Left ventricle myocardium superior (tissue), 1 donor: ENCODE measurements around the gene BAD. TPM values are rescaled to one million over a fixed set of nuclear protein-coding genes. Genes with fewer than 3 reads are reported as not detected.
"Not testable (repeated sequence)": the region's sequence is repeated elsewhere in the genome, so short reads cannot be mapped to it uniquely, and the experiment has no call there.

Experiments
- ATAC-seq: fragments of 200-7000 bp; cut with Tn5 transposase; one replicate; pipeline ENCODE4 v1.9.1; 2020; ENCODE audit warnings: mild to moderate bottlenecking, moderate library complexity
- DNase-seq: peaks from one replicate; pipeline ENCODE4 v3.0.0-alpha.2; 2020
- intact Hi-C: fragments of 100-400 bp; cut with micrococcal nuclease; formaldehyde crosslinking; loops from one replicate; pipeline ENCODE4 v1.11.0; 2022
- long read RNA-seq: library from polyadenylated mRNA; unstranded; transcript quantifications from one replicate; pipeline ENCODE4 v2.0.0, GENCODE V29; 2021
- total RNA-seq: library from RNA; stranded (reverse); fragmentation: NEBNext Ultra II Directional; extraction: Animal tissue kit (Norgen Biotek cat#: 25700); gene quantifications from one replicate; pipeline ENCODE4 v1.2.1, GENCODE V29; 2021
- donor health status: DM: no; HTN: yes; CAD: no; lungs with severe emphysema.

BAD gene
- total RNA-seq: 98.7 TPM
- long read RNA-seq, transcript BAD-201 (4 exons, 929 nt): major isoform, 98 of 131 reads
- long read RNA-seq, transcript BAD-203 (3 exons, 1,157 nt): minor isoform, 22 of 131 reads
- long read RNA-seq, partial matches to known transcripts: 0 of 131 reads
- long read RNA-seq, other reads (novel, unspliced or antisense): 7 of 131 reads

DNA sequence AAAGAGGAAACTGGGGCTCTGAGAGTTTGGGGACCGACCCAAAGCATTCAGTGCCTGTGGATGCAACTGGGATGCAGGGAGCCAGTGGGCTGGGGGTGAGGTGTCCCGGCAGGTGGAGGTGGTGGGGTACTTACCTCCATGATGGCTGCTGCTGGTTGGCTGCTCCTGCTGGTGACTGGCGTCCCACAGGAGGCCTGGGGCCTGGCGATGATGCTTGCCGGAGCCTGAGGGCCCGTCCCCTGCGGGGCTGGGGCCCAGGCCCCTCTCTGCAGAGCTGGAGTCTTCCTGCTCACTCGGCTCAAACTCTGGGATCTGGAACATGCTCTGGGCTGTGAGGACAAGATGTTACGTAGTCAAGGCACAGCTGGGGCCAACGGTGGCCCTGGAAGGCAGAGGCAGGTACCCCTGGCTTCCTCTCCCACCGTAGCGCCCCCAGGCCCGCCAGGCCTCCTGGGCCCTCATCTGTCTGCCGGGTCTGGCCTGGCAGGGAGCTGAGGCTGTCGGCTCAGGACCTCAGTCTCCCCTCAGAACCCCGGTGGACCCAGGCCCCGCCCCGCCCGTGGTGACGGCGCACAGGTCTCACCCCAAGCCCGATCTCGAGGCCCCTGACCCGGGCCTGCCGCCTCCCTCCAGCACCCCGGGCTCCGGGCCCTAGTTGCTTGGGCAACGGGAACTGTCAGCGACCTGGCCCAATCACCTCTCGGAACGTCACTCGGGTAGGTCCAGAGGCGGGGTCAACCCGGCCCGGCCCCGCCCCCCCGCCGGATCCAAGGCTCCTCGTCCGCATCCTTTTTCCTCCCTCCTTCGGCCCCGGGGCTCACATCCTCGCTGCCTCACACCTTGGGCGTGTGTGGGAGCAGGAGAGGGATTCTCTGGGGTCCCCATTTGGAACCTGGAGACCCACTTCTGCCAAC is at the start of gene BAD:
Gene BAD, minus strand, starts transcription at position 618 of the 914 bp plus-strand sequence. Its CDS starts 297 bp downstream, at position 321.
- intact Hi-C loops: no loop called here

DNA sequence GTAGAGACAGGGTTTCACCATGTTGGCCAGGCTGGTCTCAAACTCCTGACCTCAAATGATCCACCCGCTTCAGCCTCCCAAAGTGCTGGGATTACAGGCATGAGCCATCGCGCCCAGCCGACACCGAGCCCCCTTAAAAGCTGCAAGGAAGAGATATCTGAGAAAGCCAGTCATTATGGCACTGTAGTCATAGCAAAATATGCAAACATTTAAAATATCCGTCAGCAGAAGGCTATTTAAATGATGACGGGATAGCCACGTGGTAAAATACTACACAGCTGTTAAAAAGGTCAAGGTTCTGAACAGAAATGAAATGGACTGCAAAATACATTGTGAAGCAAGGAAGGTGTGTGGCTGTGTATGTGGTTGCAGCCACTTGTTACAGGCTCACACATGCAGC is 49.1 kb upstream of the BAD start:
- no peak for ATAC-seq
- DNase-seq: no peak
- intact Hi-C loops: no loop called here

More for the DNA sequence above, at the start of gene BAD:
- peak; percentile 90 for ATAC-seq
- peak; percentile 97 for DNase-seq

DNA sequence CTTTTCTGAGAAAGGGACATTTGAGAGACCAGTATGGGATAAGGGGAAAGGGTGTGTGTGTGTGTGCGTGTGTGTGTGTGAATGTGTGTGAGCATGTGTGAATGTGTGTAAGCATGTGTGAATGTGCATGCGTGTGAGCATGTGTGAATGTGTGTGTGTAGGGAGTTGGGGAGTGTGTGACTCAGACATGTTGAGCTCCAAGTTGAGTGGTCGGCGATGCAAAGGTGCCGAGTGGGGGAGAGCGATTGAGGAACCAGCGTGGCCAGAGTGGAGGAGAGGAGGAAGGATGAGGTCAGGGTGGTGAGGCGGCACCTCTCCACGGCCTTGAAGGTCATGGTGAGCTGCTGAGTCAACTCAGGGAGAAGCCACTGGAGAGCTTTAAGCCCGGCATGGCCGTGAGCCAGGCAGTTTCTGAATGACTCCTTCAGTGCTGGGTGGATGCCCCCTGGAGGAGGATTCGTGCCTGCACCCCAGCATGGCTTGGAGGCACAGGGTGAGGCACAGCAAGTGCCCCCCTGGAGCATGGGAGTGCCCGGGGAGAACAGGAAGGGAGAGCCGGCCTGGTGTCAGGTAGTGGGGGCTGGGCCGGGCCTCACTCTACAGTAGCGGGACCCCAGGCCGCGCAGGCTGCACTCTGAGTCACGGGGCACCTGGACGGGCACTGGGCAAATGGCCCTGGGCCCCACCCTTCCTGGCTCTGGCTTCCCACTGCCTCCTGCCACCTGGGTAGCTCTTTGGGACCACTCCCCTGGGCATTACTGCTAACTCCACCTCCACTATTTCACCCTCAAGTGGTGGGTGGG is 47.3 kb upstream of the BAD start:
- ATAC-seq (peak; percentile 69), DNase-seq (peak; percentile 82)
- intact Hi-C loops: no loop called here

DNA sequence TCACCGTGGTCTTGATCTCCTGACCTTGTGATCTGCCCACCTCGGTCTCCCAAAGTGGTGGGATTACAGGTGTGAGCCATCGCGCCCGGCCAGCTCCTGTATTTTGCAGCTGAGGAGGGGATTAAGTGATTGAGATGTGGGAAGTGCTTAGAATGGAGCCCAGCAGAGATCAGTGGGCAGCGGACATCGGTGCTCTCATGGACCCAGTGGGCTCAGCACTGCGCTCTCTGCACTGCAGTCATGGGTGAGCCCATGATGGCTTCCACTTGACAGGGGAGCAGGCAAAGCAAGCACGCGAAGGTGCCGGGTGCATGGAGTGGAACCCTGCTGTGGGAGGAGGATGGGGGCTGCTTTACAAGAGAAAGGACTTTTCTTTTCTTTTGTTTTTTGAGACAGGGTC is 46.4 kb upstream of the BAD start:
- ATAC-seq (no peak), DNase-seq (no peak)
- intact Hi-C loops: no loop called here

DNA sequence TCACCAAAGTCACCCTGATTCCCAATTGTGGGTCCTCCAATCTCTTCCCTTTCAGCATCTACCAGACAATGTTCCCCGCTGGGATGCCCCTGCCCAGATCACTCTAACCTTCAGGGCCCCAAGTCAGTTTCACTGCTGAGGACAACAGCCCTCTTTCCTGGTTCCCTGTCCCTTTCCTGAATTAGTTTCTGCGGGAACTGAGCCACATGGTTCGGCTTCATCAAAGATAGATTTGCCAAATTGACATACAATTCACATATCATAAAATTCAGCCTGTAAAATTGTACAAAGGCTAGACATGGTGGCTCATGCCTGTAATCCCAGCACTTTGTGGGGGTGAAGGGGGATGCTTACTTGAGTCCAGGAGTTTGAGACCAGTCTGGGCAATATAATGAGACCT is 43.5 kb upstream of the BAD start:
- ATAC-seq (no peak), DNase-seq (no peak)
- intact Hi-C loops: no loop called here

DNA sequence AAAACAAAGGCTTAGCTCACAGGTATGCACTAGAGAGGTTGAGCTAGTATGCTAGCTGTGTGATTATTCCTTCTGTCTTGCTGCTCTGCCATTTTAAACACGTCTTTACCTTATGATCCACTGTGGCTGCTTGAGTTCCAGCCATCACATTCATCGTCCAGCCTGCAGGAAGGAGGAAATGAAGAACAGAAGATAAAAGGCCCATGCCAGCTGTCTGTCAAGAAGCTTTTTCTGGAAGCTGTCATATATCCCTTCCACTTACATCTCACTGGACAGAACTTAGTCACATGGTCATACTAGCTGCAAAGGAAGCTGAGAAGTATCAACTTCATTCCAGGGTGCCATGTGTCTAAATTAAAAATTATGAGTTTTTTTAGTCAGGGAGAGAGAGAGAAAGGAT is 42.9 kb upstream of the BAD start:
- intact Hi-C loops: no loop called here
- DNase-seq (no peak), ATAC-seq (no peak)

DNA sequence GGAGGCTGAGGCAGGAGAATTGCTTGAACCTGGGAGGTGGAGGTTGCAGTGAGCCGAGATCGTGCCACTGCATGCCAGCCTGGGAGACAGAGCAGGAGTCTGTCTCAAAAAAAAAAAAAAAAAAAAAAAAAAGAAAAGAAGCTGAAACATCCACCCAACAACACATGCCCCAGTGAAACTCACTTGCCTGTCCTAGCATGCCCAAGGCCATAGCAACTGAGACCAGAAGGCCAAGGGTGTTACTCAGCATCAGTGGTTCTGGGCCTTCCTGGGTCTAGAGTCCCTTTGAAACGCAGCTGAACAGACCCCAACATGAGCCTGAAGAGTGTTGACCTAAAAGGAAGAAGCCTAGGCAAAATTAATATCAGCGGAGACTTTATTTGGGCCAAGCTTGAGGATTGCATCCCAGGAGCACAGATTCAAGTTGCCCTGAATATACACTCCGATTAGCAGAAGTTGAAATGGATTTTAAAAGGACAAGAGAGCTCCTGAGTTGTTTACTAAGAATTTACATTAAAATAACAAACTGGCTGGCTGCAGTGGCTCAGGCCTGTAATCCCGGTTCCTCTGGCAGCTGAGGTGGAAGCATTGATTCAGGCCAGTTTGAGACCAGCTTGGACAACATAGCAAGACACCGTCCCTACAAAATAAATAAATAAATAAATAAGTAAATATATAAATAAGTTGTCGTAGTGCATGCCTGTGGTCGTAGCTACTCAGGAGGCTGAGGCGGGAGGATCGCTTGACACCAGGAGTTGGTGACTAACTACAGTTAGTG is 40.4 kb upstream of the BAD start:
- intact Hi-C loops: no loop called here
- ATAC-seq (no peak), DNase-seq (no peak)

DNA sequence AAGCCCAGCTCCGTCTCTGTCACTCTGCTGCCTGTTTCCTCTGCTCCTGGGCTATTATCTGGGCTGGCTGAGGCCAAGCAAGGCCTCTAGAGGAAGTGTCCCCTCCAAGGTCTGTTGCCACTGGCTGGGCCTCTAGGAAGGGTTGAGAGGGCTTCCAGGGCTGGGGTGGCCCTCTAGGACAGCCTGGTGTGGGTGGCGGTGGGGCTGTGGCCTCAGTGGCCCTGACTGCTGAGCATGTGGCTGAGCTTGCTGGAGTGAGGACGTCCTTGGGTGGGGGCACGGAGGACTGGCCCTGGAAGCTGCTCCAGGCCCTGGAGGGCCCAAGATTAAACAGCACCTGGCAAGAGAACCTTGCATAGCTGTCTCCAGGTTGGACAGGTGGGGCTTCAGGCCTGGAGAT is 39.5 kb upstream of the BAD start:
- intact Hi-C loops, DNase-seq, ATAC-seq: not testable (repeated sequence)

DNA sequence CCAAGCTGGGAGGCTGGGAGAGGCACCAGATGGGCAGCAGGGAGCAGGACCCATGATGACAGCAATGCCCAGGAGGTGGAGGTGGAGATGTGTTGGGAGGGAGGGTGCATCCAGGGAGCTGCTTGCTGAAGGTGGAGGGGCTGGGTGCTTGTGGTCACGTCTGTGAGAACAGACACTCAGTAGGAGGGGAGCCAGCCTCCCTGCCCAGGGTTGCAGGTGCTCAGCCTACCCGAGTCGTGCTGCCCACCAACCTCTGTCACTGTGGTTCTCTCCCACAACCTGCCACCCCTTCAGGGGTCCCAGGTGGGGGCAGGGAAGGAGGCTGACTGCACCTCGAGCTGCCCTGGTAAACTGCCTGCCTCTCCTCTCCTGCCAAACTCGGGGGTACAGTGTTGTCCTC is 38.9 kb upstream of the BAD start:
- intact Hi-C loops: no loop called here
- DNase-seq: no peak
- ATAC-seq: no peak

DNA sequence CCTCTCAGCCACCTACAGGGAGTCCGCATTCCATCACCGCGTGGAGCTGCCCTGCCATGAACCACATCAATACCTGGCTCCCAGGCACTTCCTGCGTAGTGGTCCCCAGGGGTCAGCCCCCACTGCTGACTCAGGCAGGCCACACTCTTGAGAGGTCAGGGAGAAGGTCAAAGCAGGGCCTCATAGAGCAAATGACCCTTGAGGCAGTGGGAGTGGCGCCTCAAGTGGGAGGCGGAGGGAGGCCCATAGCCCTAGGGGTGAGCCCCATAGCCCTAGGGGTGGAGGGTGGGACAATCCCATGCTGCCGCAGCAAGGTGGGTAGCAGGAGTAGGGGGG is 38.4 kb upstream of the BAD start:
- DNase-seq: no peak
- no peak for ATAC-seq
- intact Hi-C loops: no loop called here

DNA sequence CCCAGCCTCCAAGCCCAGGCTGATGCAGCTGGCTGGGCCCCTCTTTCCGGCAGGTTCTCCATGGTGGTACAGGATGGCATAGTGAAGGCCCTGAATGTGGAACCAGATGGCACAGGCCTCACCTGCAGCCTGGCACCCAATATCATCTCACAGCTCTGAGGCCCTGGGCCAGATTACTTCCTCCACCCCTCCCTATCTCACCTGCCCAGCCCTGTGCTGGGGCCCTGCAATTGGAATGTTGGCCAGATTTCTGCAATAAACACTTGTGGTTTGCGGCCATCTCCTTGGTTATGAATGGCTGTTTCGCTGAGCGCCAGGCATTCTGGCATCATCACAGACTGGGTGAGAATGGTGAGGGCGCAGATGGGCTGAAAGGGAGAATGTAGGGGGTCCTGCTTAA is 37.1 kb upstream of the BAD start:
- DNase-seq: no peak
- no peak for ATAC-seq
- intact Hi-C loops: no loop called here

DNA sequence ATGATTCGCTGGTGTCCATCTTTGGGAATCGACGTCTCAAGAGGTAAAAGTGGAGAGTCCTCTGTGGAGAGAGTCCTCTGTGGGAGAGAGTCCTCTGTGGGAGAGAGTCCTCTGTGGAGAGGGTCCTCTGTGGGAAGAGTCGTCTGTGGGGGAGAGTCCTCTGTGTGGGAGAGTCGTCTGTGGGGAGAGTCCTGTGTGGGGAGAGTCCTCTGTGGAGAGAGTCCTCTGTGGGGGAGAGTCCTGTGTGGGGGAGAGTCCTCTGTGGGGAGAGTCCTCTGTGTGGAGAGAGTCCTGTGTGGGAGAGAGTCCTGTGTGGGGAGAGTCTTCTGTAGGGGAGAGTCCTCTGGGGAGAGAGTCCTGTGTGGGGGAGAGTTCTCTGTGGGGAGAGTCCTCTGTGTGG is 36.6 kb upstream of the BAD start:
- ATAC-seq (no peak), DNase-seq (no peak)
- intact Hi-C loops: no loop called here

DNA sequence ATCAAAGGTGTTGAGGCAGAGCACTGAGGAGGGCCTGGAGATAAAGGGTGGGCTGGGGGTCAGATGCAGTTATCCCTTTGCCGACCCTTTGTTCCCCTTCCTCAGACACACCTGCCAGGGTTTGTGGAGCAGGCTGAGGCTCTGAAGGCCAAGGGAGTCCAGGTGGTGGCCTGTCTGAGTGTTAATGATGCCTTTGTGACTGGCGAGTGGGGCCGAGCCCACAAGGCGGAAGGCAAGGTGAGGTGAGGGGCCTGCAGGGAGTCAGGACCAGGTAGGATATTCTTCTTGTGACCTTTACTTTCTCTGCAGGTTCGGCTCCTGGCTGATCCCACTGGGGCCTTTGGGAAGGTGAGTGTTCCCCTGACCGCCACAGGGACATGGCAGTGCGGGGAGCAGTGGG is 36.1 kb upstream of the BAD start:
- ATAC-seq: no peak
- intact Hi-C loops: no loop called here
- DNase-seq: no peak

DNA sequence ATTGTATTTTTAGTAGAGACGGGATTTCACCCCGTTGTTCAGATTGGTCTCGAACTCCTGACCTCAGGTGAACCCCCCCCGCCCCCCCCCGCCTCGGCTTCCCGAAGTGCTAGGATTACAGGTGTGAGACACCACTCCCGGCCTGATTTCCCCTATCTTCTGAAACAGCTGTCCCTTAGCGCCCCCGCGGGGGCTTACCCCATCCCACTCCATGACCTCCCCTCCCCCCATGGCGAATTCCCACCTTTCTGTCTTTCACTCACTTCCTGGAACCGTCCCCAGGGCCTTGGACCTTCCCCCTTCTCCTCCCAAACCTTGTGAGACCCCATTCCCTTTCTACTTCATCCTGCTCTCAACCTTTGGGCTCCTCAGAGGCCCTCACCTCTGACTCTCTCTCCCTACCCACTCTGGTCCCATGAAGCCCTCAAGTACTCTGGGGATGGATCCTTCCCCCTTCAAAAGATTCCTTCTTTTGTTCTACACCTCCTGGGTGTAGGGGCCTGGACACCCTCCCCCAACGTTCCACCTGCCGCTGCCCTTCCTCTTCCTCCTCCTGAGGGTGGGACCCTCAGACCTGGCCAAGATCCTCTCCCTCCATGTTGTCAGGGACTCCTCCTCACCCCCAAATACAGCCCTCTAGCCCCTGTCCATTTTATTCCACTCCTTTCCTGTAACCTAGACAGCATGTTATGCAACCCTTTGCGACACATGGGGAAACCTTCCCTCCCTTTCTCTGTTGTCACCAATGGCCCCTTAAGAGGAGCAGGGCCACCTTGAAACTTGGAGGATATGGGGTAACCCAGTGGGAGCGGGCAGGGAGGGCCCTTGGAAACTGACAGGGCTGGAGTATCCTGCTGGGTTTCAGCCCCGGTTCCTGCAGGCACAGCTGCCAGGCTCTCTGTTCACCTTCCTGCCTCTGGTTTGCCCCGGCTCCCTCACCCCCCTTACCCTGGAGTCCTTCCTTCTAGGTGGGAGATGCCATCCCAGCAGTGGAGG is 34.6 kb upstream of the BAD start:
- ATAC-seq (no peak), DNase-seq (peak; percentile 44)
- intact Hi-C loops: no loop called here

DNA sequence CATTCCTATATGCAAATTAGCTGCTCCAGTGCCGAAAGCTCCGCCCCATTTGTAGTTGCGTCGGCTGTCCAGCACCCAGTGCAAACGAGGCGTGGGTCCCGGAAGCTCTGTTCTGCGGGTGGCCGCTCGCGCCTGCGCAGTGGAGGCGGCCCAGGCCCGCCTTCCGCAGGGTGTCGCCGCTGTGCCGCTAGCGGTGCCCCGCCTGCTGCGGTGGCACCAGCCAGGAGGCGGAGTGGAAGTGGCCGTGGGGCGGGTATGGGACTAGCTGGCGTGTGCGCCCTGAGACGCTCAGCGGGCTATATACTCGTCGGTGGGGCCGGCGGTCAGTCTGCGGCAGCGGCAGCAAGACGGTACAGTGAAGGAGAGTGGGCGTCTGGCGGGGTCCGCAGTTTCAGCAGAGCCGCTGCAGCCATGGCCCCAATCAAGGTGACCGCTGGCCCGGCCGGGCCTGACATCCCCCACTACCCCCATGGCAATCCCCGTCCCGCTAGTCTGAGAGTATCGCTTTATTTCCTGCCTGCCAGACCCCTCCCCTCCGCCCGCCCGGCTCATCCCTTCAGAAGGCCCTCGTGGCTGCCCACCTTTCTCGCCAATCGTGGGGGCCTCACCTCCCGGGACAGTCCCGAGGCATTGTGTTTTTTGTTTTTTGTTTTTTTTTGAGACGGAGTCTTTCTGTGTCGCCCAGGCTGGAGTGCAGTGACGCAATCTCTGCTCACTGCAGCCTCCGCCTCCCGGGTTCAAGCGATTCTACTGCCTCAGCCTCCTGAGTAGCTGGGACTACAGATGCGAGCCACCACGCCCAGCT is 33.7 kb upstream of the BAD start, which contains the start of gene PRDX5:
Gene PRDX5, plus strand, starts transcription at position 161 of the 805 bp plus-strand sequence. Its CDS starts 95 bp downstream, at position 256.
- ATAC-seq (peak; percentile 90), DNase-seq (peak; percentile 98)
- intact Hi-C loops: no loop called here

DNA sequence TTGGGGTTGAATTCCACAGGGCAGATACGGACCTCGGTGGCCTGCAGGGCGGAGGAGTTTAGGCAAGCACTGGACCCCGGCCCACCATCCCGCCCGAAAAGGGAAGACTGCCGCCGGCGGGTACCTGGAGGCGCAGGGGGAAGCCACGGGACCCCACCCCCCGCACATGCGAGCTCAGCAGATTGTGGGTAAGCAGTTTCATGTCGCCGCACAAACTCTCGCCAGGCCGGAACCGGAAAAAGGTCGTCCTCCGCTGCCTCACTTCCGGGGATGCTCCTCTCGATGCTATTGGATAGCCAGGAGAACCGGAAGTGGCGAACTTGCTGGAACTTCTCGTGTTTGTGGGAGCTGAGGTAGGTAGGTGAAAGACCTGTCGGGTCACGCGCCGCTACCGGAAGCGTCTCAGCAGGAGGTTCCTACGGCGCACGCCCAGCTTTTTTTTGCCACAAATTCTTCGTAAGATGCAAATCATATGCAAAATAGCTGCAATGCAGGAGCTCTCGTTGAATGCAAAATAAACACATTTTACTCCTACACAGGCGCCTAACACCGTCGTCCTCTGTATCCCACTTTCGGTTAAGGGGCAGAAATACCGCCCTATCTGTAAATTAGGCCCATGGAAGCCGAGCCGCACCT is 33.0 kb upstream of the BAD start, which contains the start of gene TRMT112:
Gene TRMT112, minus strand, starts transcription at position 235 of the 636 bp plus-strand sequence. Its CDS starts 33 bp downstream, at position 202.
- peak; percentile 81 for ATAC-seq
- intact Hi-C loops: no loop called here
- peak; percentile 94 for DNase-seq
